ACHN (cell line): ENCODE data around the gene CCSER2.
A peak's percentile ranks its signal among the peaks of the same experiment; 100 is the strongest.
"Not testable (repeated sequence)": the region's sequence is repeated elsewhere in the genome, so short reads cannot be mapped to it uniquely, and the experiment has no call there.

Experiments
- DNase-seq: peaks from one replicate; pipeline ENCODE4 v3.0.0-alpha.2; 2015
- in situ Hi-C: cut with HindIII; loops from 2 replicates; pipeline ENCODE4 v1.10.0; 2017; ENCODE audit warnings: low sequenced_read_pairs, low pct_ligation_motif_present, low pct_unique_long_range_greater_than_20kb

CCSER2 gene

DNA sequence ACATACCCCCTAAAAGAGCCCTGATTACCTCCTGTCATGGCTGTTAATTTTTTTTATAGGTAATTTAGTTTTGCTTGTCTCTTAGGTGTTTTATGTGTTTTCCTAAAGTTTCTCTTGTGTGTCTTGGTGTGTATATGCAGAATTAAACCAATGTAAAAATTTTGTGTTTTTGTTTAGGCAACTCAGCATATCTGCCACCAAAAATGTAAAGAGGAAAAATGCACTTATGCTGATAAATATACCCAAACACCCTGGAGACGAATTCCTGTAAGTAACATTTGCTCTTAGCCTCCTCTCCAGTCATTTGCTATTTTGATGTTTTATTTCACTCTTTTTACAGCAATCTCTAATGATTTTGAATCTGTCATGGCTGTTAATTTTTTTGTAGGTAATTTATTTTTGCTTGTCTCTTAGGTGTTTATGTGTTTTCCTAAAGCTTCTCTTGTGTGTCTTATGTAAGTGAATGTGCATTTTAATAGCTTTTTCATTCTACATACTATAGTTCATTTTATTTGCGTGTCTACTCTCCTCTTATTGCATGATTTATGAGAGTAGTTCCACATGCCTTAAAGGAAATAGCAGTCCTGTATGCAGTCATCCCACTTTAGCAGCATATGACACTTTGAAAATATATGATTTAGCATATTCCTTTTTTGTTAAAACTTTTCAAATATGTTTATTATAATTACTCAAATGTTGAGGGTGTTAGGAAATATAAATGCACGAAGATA, 149.2 kb downstream of the CCSER2 start:
- DNase-seq = no peak
- in situ Hi-C loops = no loop called here

DNA sequence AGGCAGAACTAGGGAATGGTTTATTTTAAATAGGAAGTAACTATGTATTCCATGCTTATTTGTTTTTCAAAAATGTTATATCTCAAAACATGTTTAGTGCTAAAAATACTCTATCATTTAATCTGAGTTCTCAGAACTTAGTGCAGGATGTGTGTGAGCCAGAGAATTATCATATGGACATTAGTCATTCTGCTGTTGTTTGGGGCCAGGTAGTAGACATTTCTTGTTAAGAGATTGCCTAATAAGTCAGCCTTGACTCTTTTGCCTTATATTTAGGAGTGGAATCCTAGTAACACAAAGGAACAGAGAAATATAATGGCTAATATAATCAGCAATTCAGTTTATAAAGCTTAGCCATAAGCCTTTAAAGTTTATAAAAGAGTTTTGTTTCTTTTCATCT, 149.8 kb downstream of the CCSER2 start:
- no peak for DNase-seq
- in situ Hi-C loops = no loop called here

DNA sequence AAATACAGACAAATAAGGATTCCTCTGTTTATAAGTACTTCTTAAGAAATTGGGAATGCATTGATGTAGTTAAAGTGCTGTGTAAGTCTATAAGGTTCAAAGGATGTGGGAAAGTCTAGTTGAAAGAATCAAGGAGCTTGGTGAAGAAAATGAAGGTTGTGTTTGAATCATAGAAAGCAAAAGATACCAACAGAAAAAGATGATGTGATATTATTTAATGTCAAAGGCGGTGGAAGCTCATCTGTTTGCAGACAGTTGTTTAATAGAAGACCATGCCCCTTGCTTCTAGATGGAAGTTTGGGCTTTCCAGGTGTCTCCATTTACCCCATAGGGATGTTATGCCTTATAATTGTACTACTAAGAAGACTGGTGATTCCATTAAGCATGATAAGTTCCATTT, 150.3 kb downstream of the CCSER2 start:
- DNase-seq = no peak
- in situ Hi-C loops = no loop called here

DNA sequence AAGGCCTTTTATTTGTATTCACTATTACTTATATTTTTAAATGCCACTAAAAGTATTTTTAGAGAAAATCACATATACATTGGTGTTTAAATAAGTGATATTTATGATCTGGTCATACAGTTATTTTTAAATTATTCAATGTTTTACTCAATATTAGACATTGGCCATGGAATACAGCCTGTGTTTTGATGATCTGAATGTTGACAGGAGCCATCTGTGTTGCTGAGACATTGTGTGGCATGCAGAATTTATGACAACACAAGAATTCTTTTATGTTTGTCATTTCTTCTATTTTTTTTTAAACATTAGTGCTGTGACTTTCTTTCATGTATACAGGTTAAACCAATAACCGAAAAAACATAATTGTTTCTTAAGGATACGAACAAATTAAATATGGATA, 156.2 kb downstream of the CCSER2 start:
- DNase-seq = no peak
- in situ Hi-C loops = no loop called here

DNA sequence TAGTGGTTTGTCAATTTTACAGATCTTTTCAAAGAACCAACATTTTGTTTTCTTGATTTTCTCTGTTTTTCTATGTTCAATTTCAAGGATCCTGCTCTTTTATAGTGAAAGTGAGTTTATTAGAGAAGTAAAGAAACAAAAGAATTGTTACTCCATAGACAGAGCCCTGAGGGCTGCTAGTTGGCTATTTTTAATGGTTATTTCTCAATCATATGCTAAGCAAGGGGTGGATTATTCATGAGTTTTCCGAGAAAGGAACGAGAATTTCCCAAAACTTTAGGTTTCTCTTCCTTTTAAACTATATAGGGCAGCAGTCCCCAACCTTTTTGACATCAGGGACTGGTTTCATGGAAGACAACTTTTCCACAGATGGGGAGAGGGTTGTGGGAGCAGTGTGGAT, 165.0 kb downstream of the CCSER2 start:
- no peak for DNase-seq
- in situ Hi-C loops = no loop called here

DNA sequence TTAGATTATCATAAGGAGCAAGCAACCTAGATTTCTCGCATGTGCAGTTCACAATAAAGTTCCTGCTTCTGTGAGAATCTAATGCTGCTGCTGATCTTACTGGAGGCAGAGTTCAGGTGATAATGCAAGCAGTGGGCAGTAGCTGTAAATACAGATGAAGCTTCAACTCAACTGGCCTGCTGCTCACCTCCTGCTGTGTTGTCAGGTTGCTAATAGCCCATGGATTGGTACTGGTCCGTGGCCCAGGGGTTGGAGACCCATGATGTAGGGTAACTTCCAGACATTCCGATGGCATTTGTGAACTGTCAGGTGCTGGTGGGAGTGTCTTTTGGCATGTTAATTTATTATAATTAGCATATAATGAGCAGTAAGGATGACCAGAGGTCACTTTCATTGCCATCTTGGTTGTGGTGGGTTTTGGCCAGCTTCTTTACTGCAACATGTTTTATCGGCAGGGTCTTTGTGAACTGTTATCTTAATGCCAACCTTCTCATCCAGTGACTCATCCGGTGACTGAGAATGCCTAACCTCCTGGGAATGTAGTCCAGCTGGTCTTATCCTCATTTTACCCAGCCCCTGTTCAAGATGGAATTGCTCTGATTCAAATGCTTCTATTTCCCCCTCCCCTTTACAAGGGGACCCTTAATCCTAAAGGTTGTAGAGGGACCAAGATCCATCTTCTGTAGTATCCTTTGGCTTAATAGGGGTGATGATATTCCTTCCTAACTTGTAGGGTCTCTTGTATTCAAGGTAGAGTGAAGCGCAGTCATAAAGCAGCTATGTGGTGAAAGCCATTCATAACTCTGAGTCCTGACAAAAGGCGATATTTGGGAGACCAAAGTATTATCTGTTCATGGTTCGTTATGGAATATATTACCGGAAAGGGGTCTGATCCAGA, 165.8 kb downstream of the CCSER2 start:
- in situ Hi-C loops = no loop called here

DNA sequence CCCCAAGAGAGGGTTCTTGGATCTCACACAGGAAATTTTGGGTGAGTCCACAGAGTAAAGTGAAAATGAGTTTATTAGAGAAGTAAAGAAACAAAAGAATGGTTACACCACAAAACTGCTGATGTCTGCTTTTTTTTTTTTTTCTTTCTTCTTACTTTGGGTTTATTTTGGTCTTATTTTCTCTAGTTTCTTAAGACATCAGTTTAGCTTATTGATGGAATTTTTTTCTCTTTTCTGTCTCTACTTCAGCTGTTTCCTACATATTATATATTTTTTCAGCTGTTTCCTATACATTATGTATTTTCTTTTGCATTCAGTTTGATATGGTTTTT, 166.4 kb downstream of the CCSER2 start:
- in situ Hi-C loops = no loop called here
- no peak for DNase-seq

More for the DNA sequence above, 165.8 kb downstream of the CCSER2 start:
- DNase-seq = peak; percentile 86

DNA sequence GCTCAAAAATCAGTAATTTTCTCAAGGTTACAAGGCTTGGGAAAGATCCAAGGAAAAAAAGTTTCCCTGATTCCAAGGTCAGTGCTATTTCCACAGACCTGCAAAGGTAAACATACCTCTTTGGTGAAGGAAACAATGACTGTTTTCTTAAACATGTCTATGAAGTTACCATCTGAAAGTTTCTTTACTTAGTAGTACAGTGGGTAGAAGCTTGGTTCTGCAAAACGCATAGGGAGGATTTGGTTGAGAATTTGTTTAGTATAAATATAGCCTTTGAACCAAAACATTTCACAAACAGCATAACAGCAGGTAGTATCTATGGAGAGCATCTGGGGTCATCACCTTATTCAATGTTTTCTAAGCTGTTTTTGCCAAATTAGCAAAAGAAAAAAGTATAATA, 169.6 kb downstream of the CCSER2 start:
- in situ Hi-C loops = no loop called here

DNA sequence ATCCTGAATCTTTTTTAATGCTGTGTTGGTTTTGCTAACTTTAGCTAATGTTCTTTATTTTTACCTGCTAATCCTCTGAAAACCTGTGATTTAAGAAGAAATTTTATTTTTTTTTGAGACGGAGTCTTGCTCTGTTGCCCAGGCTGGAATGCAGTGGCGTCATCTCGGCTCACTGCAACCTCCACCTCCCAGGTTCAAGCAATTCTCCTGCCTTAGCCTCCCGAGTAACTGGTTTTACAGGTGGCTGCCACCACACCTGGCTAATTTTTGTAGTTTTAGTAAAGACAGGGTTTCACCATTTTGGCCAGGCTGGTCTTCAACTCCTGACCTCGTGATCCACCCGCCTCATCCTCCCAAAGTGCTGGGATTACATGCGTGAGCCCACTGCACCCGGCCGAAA, 170.7 kb downstream of the CCSER2 start:
- DNase-seq, in situ Hi-C loops: not testable (repeated sequence)

More for the DNA sequence above, 169.6 kb downstream of the CCSER2 start:
- DNase-seq = no peak

DNA sequence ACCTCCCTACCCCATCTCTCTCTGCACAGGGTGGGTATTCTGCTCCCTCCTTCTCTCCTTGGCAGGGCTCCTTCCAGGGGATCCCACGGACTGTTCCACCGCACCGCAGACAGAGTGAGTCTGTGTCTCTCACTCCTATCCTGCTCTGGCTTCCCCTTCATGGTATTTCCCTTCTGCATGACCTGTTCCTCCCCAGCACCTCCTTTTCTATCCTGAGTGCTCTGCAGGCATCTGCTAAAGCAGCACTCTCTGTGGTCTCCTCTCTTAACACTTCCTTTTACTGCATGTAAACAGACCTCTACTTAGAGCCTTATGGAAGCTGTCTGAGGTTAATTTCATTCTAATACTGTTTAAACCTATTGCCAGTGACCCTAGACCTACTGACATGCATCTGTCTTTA, 171.5 kb downstream of the CCSER2 start:
- DNase-seq = no peak
- in situ Hi-C loops = no loop called here

DNA sequence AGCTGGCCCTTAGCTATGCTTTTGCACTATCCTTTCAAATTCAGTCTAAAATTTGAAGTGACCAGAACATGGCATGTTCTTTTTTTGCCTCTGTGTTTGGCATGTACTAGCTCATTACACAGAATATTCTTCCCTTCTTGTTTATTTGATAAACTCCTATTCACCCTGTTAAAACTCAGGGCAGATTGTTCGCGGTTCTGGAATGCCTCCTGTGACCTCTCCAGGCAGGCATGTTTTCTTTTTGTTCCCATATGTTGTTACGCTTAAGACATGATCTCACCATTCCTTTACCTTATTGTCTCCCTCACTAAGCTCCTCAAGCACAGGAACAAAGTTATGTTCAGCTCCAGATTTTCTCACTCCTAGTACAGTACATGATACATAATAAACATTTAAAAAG, 181.7 kb downstream of the CCSER2 start:
- no peak for DNase-seq
- in situ Hi-C loops = no loop called here

DNA sequence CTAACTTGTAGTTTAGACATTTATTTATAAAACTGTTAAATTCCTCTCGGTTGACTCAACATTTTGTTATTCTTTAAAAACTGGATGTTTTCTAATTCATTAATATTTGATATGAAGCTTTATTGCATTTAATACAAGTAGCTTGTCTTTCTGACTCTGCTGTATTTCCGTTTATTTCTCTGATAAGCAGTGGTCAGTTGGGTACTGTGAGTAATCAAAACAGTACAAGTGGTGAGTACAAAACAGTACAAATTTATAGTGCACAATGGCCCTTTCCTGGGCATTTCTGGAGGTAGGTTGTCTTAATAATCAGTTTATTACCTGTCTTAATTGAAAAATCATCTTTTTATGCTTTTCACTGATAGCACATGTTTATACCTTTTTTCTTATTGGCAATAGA, 182.7 kb downstream of the CCSER2 start:
- in situ Hi-C loops = no loop called here
- no peak for DNase-seq

DNA sequence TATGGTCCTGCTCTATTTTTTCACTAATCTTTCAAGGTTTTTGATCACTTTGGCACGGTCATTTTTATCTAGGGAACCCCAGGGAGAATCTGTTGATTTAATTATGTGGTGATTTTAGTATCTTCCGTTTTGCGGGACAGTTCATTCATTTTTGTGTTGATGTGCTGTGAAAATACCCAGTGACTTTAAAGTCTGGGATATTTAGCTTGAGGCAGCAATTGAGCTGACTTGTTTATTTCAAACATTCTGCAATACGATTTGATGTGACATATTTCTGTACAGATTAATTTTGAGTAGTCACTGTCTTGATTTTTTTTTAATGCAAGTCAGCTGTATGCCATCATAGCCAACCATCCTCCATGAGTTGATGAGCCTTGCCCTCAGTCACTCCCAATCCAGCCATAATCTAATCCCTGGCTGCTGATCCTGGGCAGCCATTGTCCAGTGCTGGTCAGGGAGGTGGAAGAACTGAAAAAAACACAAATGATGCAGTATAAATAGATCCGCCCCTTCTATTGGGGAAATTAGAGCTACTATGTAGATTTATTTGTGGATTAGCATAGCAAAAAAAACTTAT, 183.4 kb downstream of the CCSER2 start:
- no peak for DNase-seq
- in situ Hi-C loops = no loop called here

DNA sequence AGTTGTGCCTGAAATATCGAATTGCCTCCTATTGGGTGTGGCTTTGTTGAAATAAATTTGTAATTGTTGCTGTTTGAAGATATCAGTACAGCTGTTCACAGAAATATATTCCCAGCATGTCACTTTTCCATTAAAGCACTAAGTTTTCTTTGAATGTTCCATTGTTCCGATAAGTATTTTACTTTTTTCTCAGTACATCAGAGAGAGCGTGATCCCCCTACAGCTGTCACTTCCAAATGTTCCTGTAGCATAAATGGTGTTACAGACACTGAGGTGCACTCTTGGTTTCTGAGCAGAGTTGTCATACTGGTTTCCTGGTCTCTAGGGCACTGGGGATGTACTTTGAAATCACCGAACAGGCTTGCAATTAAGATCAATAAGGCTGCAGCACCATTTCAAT, 189.2 kb downstream of the CCSER2 start:
- in situ Hi-C loops = no loop called here
- no peak for DNase-seq

DNA sequence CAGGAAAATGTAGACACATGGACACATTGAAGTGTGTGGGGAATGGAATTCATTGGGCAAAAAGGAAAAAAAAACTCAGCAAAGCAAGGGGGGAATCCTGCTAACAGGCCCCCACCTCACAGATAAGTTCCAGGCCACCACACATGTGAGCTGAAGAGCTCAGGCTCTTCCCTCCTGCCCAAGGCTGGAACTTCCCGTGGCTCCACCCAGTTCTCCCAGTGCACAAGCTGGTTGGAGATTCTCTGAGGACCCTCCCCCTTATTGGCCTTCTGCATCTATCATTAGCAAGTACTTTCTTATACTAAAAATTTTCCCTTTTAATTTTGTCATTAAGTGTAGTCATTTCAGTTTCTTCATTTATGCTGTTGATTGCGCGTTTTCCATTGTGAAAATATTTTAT, 190.8 kb downstream of the CCSER2 start:
- DNase-seq = no peak
- in situ Hi-C loops = no loop called here

DNA sequence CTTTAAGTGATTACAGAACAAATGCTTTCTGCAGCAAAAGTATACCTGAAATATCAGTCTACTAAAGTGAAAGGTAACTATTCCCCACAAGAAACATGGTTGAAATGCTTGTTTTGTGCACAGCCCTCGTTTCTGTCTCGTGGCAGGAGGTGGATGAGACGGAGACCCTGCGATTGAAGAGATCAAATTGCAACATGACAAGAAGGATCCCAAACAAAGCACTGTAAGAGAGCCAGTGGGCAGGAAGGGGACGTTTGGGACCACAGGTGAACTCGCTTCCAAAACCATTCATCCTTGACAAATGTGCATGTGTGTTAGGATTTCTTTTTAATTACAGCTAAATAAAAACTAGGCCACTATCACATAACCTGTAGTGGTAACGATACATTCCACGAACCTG, 192.6 kb downstream of the CCSER2 start:
- in situ Hi-C loops = no loop called here
- no peak for DNase-seq

DNA sequence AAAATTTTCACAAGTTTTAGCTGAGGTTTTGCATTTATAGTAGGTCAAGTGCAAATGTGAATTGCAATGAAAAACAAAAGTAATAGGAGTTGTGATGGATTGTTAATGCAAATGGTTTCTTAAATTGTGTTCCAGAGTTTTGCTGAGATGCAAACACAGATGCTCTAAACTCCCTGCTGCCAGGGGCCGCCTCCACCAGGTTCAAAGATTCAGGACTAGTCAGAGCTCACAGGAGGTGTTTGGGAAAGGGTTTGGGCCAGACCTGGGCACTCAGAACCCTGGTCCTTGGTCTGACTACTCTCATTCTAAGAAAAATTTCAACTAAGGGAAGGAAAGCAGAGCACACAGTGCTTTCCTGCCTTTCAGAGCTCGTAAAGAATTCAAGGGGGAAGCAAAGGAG, 193.1 kb downstream of the CCSER2 start:
- DNase-seq = no peak
- in situ Hi-C loops = no loop called here

DNA sequence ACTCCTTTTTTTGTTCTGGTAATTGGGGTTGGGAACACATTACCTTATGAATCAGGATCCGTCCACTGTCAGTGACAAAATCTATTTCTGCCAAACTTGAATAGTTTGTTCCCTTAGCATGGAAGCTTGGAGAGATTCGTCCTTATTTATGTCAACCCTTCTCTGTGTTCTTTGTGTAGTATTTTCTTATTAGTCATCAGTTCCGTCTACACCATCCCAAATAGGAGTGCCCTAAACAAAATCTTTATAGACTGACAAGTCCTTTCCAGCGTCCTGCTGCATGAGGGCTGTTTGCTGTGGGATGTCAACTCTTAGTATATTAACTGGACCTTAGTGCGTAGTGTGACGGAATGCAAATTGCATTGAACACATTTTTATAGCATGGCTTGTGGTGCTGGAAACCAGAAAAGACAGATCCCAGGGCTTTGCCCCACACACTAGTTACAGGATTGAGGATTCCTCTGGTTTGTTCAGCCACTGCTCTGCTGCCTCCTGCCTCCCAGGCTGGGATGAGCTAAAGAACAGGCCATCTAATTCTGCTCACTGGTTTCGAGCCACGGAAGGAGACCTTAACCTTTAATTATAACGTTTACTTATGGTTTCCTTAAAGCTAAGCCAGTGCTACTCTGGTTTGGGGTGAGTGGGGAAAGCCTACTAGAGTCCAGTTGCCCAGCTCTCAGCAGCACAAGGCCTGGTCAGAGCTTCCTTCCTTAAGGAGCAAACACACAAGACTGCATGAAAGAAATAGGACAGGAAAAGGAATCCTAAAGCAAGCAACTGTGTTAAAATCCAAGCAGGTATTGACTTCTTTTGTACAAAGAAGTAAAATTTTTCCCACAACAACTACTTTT, 194.4 kb downstream of the CCSER2 start:
- no peak for DNase-seq
- in situ Hi-C loops = no loop called here

DNA sequence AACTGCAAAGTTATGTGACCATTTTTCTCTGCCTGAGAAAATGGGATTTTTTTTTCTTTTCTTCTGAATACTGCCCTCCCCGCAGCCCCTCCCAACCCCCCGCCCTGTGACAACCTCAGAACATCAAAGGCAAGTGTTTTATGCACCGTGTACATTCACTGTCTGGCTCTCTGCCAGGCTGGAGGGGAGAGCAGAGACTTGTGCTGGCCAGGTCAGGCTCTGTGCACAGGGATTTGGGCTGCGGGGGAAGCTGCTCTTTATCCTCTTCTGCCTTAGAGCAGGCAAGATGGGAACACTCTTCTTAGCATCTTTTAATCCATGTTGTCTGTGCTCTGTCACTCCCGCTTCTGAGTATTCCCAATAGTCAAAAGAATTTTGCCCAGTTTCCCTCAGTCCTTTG, 195.1 kb downstream of the CCSER2 start:
- DNase-seq = no peak
- in situ Hi-C loops = no loop called here
